ENCODE measurements around the gene CYP27A1. TPM values are rescaled to one million over a fixed set of nuclear protein-coding genes. Genes with fewer than 3 reads are reported as not detected.
A peak's percentile ranks its signal among the peaks of the same experiment; 100 is the strongest.

The CYP27A1 gene
- total and polyA plus RNA-seq, 4 donors, result 38.3 to 110 (median 77.1) TPM

DNA sequence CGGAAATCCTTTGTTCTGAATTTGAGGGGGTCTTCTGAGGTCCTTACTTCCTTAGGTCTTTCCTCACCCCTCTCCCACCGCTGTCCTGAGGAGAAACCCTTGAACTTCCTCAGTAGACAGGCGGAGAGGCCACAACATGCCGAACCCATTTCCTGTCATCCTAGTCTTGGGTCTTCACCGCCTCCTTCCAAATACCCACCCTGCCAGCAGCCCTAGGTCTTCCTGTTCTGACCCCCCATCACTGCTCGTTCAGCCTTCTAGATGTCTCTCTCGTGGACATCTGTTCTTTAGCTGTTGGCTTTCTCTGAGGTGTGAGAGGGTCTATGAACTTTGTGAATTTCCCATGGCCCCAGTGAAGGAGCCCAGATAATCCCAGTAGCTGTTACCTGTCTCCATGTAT, 27.2 kb upstream of the CYP27A1 start:
- no peak for DNase-seq
- Histone ChIP-seq H3K27ac (ENCODE audit: low read depth in 1 of 2, low read length in 1 of 2) (no peak overlapping the region), H3K9me3 (ENCODE audit: control insufficient read depth in 4 of 4, insufficient read depth in 3 of 4, low read length in 3 of 4) (no peaks in the 10 kb centered on the region), H3K27me3 (ENCODE audit: control insufficient read depth in 3 of 3, insufficient read depth in 3 of 3, low read length in 2 of 3) (no peaks in the 10 kb centered on the region), H3K36me3 (ENCODE audit: control insufficient read depth in 4 of 4, insufficient read depth in 4 of 4, low read length in 4 of 4) (peaks cover 25 to 39% (median 29%) of the 10 kb centered on the region in 4 donors), H3K9ac (ENCODE audit: insufficient read depth in 1 of 2, low read length in 2 of 2) (no peak overlapping the region), H3K4me1 (ENCODE audit: control insufficient read depth in 5 of 5, insufficient read depth in 5 of 5, low read length in 5 of 5) (peaks cover 0 to 10% (median 0%) of the 10 kb centered on the region in 5 donors), H3K4me3 (no peak overlapping the region)
- no peak for TF ChIP-seq CTCF (IDR thresholded peaks at IDR 0.05; ENCODE audit: control extremely low read depth, extremely low read depth)
- WGBS, 2 donors, result 60 to 76% methylated on average over 7 of the region's 7 CpGs
- ATAC-seq (ENCODE audit: insufficient read depth, low FRiP score), result no peak

DNA sequence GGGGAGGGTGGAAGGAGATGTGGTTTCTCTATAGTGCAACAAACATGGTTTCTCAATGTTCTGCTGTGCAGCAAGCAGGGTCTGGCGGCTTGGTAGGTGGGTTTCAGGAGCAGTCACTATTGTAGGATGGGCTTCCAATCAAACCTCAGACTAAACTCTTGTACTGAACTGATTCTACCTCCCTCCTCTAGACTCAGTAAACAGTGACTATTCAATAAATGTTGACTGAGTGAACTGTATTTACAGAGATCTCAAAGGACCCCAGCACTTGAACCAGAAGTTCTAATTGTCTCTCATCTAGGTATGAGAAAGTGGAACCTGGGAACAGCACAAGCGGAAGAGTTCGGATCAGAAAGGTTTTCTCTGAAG, 26.8 kb upstream of the CYP27A1 start:
- Histone ChIP-seq H3K4me1 (ENCODE audit: control insufficient read depth in 5 of 5, insufficient read depth in 5 of 5, low read length in 5 of 5) (peaks cover 0 to 10% (median 0%) of the 10 kb centered on the region in 5 donors), H3K4me3 (no peak overlapping the region), H3K9me3 (ENCODE audit: control insufficient read depth in 4 of 4, insufficient read depth in 3 of 4, low read length in 3 of 4) (no peaks in the 10 kb centered on the region), H3K27ac (ENCODE audit: low read depth in 1 of 2, low read length in 1 of 2) (no peak overlapping the region), H3K36me3 (ENCODE audit: control insufficient read depth in 4 of 4, insufficient read depth in 4 of 4, low read length in 4 of 4) (peaks cover 22 to 36% (median 26%) of the 10 kb centered on the region in 4 donors), H3K9ac (ENCODE audit: insufficient read depth in 1 of 2, low read length in 2 of 2) (no peak overlapping the region), H3K27me3 (ENCODE audit: control insufficient read depth in 3 of 3, insufficient read depth in 3 of 3, low read length in 2 of 3) (no peaks in the 10 kb centered on the region)
- WGBS, 2 donors, result 91 to 94% methylated on average over 3 of the region's 3 CpGs
- ATAC-seq (ENCODE audit: insufficient read depth, low FRiP score) (no peak), DNase-seq (no peak)
- TF ChIP-seq CTCF (IDR thresholded peaks at IDR 0.05; ENCODE audit: control extremely low read depth, extremely low read depth), result no peak

- H3K9ac ChIP-seq (ENCODE audit: insufficient read depth in 1 of 2, low read length in 2 of 2), result no peak overlapping the region
- DNase-seq (no peak), ATAC-seq (ENCODE audit: insufficient read depth, low FRiP score) (no peak)
- peaks cover 17 to 31% (median 25%) of the 10 kb centered on the region in 4 donors for H3K36me3 ChIP-seq (ENCODE audit: control insufficient read depth in 4 of 4, insufficient read depth in 4 of 4, low read length in 4 of 4)
- no peak overlapping the region for H3K4me3 ChIP-seq
- H3K27me3 ChIP-seq (ENCODE audit: control insufficient read depth in 3 of 3, insufficient read depth in 3 of 3, low read length in 2 of 3), result no peaks in the 10 kb centered on the region
- WGBS, 2 donors, result 86 to 93% methylated on average over 10 of the region's 10 CpGs
- no peak for TF ChIP-seq CTCF (IDR thresholded peaks at IDR 0.05; ENCODE audit: control extremely low read depth, extremely low read depth)
- H3K9me3 ChIP-seq (ENCODE audit: control insufficient read depth in 4 of 4, insufficient read depth in 3 of 4, low read length in 3 of 4), result no peaks in the 10 kb centered on the region
- H3K27ac ChIP-seq (ENCODE audit: low read depth in 1 of 2, low read length in 1 of 2), result peak overlapping the region in 1 of 2 donors; percentile 38
- H3K4me1 ChIP-seq (ENCODE audit: control insufficient read depth in 5 of 5, insufficient read depth in 5 of 5, low read length in 5 of 5), result peaks cover 0 to 10% (median 0%) of the 10 kb centered on the region in 5 donors
These were observed 26.2 kb upstream of the CYP27A1 start for GRCh38 chr2:218755567-218756404.

Data from lung (tissue), 12 donors.